GM12874 (cell line): Measurements from ENCODE around the gene PAX8.

ENCODE experiments used
- TF ChIP-seq, protein P1 (sequence below): IDR thresholded peaks from 2 replicates; pipeline ENCODE4 v1.5.1; 2011; ENCODE audit warnings: low read depth, mild to moderate bottlenecking, control low read depth, low read length, moderate library complexity; ENCODE audit not compliant: insufficient read depth

PAX8 gene

DNA sequence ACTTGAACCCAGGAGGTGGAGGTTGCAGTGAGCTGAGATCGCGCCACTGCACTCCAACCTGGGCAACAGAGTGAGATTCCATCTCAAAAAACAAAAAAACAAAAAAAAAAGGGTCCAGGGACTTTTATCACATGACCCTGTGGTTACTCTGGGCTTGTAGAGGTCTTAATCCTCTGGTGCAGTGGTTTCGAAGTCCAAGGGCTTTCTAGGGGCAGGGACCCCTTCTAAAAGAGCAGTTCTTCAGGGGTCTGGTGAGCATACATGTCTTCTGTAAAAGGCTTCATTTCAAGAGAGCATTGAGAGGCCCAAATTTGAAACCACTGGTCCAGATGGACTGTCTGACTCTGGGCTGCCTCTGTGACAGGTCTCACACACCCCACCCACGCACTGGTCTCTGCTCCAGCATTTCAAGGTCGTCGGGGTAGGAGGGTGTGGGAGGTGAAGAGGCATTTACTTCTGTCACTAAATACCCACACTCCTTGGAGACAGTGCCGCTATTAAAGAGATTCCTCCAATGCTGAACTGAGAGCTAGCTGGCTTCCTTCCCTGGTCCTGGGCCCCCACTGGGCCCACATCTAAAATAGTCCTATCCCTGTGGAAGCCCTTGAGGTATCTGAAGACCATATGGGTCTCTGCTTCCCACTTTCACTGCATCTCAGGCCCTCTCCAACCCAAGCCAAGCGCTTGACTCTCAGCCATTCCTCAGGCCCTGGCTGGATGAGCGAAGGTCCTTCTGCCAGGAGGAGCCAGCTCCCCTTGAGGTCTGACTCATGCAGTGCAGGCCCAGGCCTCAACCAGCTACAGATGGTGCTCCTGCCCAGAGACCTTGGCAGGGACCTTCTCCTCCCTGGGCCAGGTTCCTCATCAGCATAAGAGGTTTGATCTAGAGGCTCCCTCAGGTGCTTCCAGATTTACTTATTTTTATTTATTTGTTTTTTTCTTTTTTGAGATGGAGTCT, 44.8 kb downstream of the PAX8 start:
- TF ChIP-seq, protein P1, sequence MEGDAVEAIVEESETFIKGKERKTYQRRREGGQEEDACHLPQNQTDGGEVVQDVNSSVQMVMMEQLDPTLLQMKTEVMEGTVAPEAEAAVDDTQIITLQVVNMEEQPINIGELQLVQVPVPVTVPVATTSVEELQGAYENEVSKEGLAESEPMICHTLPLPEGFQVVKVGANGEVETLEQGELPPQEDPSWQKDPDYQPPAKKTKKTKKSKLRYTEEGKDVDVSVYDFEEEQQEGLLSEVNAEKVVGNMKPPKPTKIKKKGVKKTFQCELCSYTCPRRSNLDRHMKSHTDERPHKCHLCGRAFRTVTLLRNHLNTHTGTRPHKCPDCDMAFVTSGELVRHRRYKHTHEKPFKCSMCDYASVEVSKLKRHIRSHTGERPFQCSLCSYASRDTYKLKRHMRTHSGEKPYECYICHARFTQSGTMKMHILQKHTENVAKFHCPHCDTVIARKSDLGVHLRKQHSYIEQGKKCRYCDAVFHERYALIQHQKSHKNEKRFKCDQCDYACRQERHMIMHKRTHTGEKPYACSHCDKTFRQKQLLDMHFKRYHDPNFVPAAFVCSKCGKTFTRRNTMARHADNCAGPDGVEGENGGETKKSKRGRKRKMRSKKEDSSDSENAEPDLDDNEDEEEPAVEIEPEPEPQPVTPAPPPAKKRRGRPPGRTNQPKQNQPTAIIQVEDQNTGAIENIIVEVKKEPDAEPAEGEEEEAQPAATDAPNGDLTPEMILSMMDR: peak; percentile 37; the same call in 1 of the 2 replicates

GRCh38 chr2:113232740-113233139, 46.0 kb downstream of the PAX8 start:
- TF ChIP-seq, protein P1: no peak

DNA sequence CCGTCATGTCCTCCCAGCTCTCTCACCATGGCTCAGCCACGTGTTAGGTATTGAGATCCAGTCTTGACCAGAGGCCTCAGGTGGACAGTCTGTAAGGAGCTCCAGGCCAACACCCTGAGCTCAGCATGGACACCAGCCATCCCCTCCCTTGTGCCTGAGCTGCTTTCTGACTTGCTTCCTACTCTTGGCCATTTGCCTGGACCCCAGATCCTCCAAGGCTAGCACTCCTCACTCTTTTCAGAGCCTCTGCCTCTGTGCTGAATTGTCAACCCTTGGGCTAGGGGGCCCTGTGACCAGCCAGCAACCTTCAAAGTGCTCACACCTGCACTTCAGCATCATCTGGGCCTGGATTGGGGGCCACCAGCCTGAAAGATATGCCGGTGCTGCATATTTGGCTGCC, 46.6 kb downstream of the PAX8 start:
- TF ChIP-seq, protein P1: no peak

- TF ChIP-seq, protein P1: no peak
Measured at GRCh38 chr2:113231064-113231463, 47.7 kb downstream of the PAX8 start.

DNA sequence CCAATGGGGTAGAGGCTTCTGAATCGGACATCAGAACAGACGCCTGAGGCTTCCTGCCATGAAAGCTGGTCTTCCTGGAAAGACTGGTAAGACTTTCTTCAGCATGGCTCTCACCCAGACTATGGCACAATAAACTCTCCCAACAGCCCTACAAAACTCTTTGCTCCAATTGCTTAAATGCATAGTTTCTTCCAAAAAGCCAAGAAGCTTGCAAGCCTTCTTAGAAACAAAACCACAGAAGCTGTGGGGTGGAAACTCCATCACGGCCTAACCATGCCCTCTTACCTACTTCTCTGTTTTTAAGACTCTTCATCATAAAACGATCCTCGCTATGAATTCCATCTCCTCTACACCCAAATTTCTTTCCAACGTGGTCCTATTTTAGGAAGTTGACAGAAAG, 48.2 kb downstream of the PAX8 start:
- TF ChIP-seq, protein P1: no peak

- TF ChIP-seq, protein P1: no peak
Measured at GRCh38 chr2:113229795-113230194, 48.9 kb downstream of the PAX8 start.

- TF ChIP-seq, protein P1: no peak
Measured at GRCh38 chr2:113228991-113229716, 49.6 kb downstream of the PAX8 start.
